GM21423 (cell line): ENCODE data around the gene PLXNA4.

Experiments used
- ATAC-seq: cut with Tn5 transposase; IDR thresholded peaks from one replicate; pipeline ENCODE4 v1.9.1; 2021; ENCODE audit warnings: mild to moderate bottlenecking, moderate library complexity; ENCODE audit not compliant: unreplicated experiment

Gene PLXNA4

GRCh38 chr7:132225216-132226030 lies 350.8 kb downstream of the PLXNA4 start:
- no peak for ATAC-seq

GRCh38 chr7:132221356-132221755 lies 354.9 kb downstream of the PLXNA4 start:
- no peak for ATAC-seq

GRCh38 chr7:132220060-132220459 lies 356.2 kb downstream of the PLXNA4 start:
- no peak for ATAC-seq

- no peak for ATAC-seq
These were observed 357.4 kb downstream of the PLXNA4 start for GRCh38 chr7:132218876-132219275.

GRCh38 chr7:132216847-132217525 lies 359.3 kb downstream of the PLXNA4 start:
- no peak for ATAC-seq

- ATAC-seq = no peak
These were observed 361.8 kb downstream of the PLXNA4 start for GRCh38 chr7:132214452-132214851.

- no peak for ATAC-seq
These were observed 362.7 kb downstream of the PLXNA4 start for GRCh38 chr7:132213583-132213982.

- no peak for ATAC-seq
These were observed 364.3 kb downstream of the PLXNA4 start for GRCh38 chr7:132211971-132212370.

- ATAC-seq = no peak
These were observed 365.4 kb downstream of the PLXNA4 start for GRCh38 chr7:132210821-132211220.

GRCh38 chr7:132207782-132208181 lies 368.5 kb downstream of the PLXNA4 start:
- ATAC-seq = no peak

- ATAC-seq = no peak
These were observed 369.1 kb downstream of the PLXNA4 start for GRCh38 chr7:132207211-132207610.

GRCh38 chr7:132206594-132206993 lies 369.7 kb downstream of the PLXNA4 start:
- no peak for ATAC-seq

- no peak for ATAC-seq
These were observed 370.8 kb downstream of the PLXNA4 start for GRCh38 chr7:132205509-132205908.

- no peak for ATAC-seq
These were observed 373.2 kb downstream of the PLXNA4 start for GRCh38 chr7:132203021-132203420.

- no peak for ATAC-seq
These were observed 373.7 kb downstream of the PLXNA4 start for GRCh38 chr7:132202541-132202940.

- no peak for ATAC-seq
These were observed 376.1 kb downstream of the PLXNA4 start for GRCh38 chr7:132200141-132200540.

GRCh38 chr7:132199626-132200025 lies 376.6 kb downstream of the PLXNA4 start:
- ATAC-seq = no peak

- no peak for ATAC-seq
These were observed 378.5 kb downstream of the PLXNA4 start for GRCh38 chr7:132197772-132198171.

GRCh38 chr7:132193898-132194297 lies 382.4 kb downstream of the PLXNA4 start:
- ATAC-seq = no peak

- no peak for ATAC-seq
These were observed 383.5 kb downstream of the PLXNA4 start for GRCh38 chr7:132192809-132193208.

GRCh38 chr7:132191418-132191817 lies 384.9 kb downstream of the PLXNA4 start:
- ATAC-seq = no peak

GRCh38 chr7:132190683-132191082 lies 385.6 kb downstream of the PLXNA4 start:
- ATAC-seq = no peak
